HG02678 (cell line): ENCODE data around the gene DCC.

Experiments used
- ATAC-seq: cut with Tn5 transposase; IDR thresholded peaks from one replicate; pipeline ENCODE4 v1.9.1; 2021; ENCODE audit warnings: mild to moderate bottlenecking, moderate library complexity; ENCODE audit not compliant: unreplicated experiment

The DCC gene

DNA sequence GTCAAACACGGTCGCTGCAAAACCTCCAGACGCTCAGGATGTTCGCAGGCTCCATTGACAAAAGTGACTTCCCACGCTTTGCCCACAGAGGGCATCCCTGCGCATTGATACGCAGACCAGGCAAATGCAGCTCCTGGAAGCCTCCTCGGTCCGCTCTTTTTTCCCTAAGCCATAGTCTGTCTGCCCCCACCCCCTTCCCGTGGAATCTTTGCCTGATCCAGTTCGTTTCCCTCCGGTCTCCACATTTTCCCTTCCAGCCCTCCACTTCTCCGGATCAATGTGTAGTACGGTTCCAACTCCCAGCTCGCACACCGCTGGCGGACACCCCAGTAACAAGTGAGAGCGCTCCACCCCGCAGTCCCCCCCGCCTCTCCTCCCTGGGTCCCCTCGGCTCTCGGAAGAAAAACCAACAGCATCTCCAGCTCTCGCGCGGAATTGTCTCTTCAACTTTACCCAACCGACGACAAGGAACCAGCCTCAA, at the start of gene DCC:
DCC (plus strand) TSS at position 307 of the 481 bp plus-strand sequence. CDS start 591 bp downstream, outside the sequence.
- no peak for ATAC-seq

- ATAC-seq, result no peak
Observed at GRCh38 chr18:52310651-52311050, 29.3 kb upstream of the DCC start.

- ATAC-seq, result no peak
Observed at GRCh38 chr18:52311331-52311730, 28.7 kb upstream of the DCC start.

DNA sequence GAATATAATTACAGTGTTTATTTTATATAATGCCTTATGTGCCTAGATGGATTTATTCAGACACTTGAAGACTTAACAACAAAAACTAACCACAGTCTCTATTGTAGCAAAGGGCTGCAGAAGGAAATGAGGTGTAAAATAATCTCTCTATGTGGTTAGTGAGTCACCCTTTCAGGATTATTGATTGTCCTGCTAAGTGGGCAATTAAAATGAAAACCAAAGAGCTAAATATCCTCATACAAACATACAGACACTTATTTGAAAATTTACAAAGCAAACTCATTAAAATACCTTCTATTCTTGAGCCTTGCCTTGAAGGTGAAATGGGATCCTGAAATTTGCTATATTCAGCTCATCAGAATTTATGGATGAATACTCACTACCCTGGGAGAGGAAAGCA, 27.7 kb upstream of the DCC start:
- ATAC-seq, result no peak

DNA sequence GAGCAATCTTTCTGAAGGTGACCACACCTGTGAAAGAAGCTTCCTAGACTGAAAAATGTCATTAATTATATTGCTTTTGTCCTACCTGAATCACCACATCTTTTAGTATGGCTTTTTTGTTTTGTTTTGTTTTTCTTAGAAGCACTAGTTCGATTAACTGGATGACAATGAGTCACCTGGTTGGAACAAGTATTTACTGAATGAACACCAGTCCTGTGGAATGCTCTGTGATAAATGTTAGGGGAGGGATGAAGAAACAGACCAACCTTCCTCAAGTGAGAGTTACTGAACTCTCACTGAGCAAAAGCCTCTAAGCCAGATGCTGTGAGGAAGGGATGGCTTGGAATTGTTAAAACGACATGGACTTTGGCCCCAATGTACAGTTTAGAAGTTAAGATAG, 26.8 kb upstream of the DCC start:
- ATAC-seq, result no peak

DNA sequence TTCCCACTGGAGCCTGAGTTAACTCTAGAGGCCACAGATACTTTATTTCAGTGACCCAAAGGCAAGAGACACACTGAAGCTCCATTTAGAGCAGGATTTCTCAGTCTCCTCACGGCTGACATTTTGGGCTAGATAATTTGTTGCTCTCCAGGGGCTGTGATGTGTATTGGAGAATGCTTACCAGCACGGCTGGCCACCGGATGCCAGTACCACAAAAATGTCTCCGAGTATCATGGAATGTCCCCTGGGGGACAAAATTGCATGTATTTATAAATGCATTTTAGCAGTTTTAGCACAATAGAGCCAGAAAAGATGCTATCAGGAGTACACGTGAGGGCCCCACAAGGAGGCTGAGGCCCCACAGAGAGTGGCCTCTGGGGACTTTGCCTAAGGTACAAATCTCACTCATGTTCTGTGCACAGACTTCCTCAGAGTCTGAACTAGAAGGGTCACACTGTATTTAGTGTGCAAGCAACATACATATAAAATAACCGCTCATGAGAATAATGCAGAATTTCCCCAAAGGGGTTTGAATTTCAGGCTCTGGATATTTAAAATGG, 20.5 kb upstream of the DCC start:
- no peak for ATAC-seq

DNA sequence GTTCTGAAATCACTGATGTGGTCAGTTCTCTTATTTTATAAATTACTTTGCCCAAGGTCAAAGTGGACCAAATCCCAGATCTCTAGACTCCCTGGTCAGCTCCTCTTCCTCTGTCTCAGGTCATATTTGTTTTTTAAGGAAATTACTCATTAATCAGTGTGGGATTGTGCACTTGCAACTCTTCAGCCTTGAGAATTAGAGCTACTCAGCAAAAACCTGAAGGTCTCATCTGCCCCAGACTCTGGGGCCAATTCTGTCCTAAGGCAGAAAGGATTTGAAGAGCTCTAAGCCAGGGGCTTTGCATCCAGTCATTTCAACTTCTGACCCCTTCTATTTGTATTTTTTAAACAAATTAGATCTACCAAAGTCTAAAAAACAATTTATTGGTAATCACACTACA, 17.7 kb upstream of the DCC start:
- no peak for ATAC-seq

- no peak for ATAC-seq
Observed at GRCh38 chr18:52323802-52324201, 16.2 kb upstream of the DCC start.

- no peak for ATAC-seq
Observed at GRCh38 chr18:52325997-52326396, 14.0 kb upstream of the DCC start.

GRCh38 chr18:52333860-52334259, 6.1 kb upstream of the DCC start:
- no peak for ATAC-seq

DNA sequence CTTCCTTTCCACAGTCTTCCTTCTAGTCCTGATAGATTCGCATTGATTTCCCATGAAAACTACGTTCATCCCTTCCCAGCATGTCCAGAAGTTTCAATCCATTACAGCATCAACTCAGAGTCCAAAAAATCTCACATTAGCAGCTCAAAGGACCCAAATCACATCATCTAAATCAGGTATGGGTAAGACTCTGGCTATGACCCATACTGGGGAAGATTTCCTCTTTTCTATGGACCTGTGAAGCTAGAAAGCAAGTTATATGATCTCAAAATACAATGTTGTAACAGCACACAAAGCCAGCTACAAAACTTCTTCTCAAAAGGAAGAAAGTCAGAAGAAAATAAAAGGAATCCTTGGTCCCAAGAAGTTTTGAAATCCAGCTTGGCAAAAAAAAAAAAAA, 5.7 kb upstream of the DCC start:
- no peak for ATAC-seq

- no peak for ATAC-seq
Observed at GRCh38 chr18:52334896-52335295, 5.1 kb upstream of the DCC start.

GRCh38 chr18:52337276-52337675, 2.7 kb upstream of the DCC start:
- no peak for ATAC-seq

DNA sequence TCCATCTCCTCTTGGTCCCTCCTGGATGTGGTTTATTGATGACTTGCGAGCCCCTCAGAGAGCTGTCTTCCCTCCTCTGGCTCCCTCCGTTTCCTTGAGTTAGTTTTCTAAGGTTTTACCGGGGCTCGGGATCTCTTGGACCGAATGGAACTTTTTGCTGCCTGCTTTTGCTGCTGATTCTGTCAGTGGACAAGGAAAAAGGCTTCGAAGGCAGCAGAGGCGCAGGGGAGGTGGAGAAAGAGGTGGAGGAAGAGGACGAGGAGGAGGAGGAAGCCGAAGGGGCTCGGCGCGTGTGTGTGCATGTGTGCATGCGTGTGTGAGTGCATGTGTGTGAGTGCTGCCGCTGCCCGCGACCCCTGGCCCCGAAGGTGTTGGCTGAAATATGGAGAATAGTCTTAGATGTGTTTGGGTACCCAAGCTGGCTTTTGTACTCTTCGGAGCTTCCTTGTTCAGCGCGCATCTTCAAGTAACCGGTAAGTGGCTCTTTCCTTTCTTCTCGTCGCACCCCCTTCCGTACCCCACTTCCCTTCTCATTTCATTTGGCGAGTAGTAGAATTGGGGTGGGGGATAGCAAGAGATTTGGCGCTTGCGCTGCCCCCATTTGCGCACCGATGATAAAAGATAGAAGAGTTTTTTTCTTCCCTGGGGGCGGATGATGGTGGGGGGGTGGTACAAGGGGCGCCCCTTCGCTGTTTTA, 557 bp downstream of the DCC start:
- no peak for ATAC-seq

DNA sequence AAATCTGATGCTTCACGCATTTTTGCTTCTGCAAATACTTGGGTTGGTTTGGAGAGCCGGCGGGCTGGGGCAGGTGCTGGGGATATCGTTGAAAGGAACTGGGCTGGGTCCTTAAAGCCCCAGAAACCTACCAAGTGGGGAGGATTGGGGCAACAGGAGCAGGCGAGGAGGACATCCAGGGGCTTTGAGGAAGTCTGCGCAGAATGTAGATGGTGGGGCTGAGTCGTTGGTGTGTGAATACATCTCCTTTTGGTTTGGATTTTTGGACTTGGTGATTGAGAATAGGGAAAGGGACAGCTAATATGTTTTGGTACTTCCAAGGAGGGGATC, 1.1 kb downstream of the DCC start:
- ATAC-seq, result no peak

DNA sequence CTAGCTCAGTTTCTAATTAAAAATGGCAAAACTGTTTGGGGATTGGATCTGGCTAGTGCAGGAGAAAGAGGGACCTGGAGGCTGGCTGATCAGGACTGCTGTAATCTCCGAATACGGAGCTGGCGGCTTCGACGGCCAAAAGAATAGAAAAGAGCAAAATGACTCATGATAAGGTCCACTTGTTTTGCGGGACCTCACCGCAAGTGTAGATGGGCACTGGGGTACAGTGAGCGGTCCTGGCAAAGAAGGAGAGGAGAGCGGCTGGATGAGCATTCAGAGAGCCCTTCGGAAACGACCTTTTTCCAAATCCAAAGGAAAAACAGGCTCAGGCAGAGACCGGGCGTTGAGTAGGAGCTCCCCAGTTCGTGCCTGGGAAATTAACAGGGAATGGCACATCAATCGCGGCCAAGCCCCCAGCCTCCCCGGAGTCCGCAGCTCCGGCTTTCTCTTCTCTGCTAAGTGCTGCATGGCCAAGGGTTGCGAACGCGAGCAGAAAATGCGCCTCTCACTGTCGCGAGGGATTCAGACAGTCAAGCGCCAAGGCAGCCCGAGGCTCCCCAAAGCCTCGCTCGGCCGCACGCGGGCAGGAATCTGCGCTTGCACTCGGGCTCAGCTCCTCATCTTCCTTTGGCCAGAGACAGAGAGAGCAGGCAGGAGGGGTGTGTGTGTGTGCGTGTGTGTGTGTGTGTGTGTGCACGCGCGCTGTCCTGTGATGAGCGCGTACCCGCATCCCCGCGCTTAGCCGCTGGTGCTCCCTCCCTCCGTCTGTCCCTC, 1.8 kb downstream of the DCC start:
- no peak for ATAC-seq

- no peak for ATAC-seq
Observed at GRCh38 chr18:52342456-52342855, 2.5 kb downstream of the DCC start.

DNA sequence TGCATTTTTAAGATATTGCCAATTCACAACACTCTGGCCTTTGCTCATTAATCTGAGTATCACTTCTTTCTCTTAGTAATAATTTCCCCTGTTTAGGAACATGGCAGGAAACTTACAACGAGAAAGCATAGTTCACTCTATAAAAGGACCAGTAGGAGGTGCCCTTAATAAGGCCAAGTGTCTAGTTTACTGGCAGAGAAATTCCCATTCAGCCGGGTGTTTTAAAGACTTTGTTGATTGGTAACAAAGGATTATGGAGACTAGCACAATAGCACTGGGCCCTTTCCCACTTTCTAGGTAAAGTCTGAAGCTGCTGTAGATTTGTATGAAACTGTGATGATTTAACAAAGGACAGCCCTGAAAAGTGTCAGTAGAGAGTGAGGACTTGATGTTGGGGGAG, 3.1 kb downstream of the DCC start:
- no peak for ATAC-seq

DNA sequence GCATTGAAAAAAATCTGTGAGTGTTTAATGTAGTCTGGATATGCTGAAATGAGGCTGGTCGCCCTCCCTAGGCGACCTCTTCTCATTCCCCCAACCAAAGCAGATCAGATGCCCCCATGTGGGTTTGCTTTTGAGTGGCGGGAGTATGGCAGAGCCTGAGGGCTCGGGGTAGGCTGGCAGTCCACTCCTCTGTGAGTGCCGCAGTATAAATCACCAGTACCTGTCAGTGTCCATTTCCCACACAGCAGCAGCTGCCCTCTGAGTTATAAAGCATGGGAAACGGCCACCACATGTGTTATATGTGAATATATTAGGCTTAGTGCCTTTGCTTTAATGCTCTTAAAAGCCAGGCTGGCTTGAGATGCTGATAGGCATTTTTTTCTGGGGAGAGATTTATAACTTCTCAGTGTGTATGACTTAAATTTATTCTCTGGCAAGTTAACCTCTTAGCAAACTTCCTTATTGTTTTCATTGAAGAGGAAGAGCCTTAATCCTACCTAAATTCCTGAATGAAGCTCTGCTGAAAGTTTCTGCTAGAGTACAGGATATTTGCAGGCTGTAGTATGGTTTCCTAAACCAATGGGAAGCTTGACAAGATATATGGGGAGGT, 3.8 kb downstream of the DCC start:
- no peak for ATAC-seq

GRCh38 chr18:52344881-52345280, 4.9 kb downstream of the DCC start:
- no peak for ATAC-seq

GRCh38 chr18:52345428-52345827, 5.4 kb downstream of the DCC start:
- ATAC-seq, result no peak

- ATAC-seq, result no peak
Observed at GRCh38 chr18:52348209-52348608, 8.2 kb downstream of the DCC start.
